Parathyroid adenoma (tissue), 2 donors: ENCODE data around the gene ELL.

Experiments used
- H2AFZ ChIP-seq: fragments of 300-600 bp; sonication (generic); one replicate; pipeline ENCODE4 v1.7.0; 2017; ENCODE audit warnings: antibody characterized with exemption, mild to moderate bottlenecking
- H3K27ac ChIP-seq: fragments of 300-600 bp; sonication (generic); one replicate; pipeline ENCODE4 v1.7.0; 2017
- H3K27me3 ChIP-seq: fragments of 300-600 bp; sonication (generic); one replicate; pipeline ENCODE4 v1.7.0; 2017; ENCODE audit warnings: low read length; ENCODE audit not compliant: control insufficient read depth, insufficient read depth
- H3K36me3 ChIP-seq: fragments of 300-600 bp; sonication (generic); one replicate; pipeline ENCODE4 v1.7.0; 2017; ENCODE audit warnings: low read length; ENCODE audit not compliant: control insufficient read depth, insufficient read depth
- H3K4me1 ChIP-seq: fragments of 300-600 bp; sonication (generic); one replicate; pipeline ENCODE4 v1.7.0; 2017; ENCODE audit warnings: control low read depth
- H3K4me2 ChIP-seq: fragments of 300-600 bp; sonication (generic); one replicate; pipeline ENCODE4 v1.7.0; 2017; ENCODE audit warnings: low read length
- H3K4me3 ChIP-seq: fragments of 300-600 bp; sonication (generic); one replicate; pipeline ENCODE4 v1.7.0; 2017; ENCODE audit warnings: low read depth, low read length
- H3K79me2 ChIP-seq: fragments of 300-600 bp; sonication (generic); one replicate; pipeline ENCODE4 v1.7.0; 2017; ENCODE audit warnings: control low read depth
- H3K9ac ChIP-seq: fragments of 300-600 bp; sonication (generic); one replicate; pipeline ENCODE4 v1.7.0; 2017; ENCODE audit warnings: mild to moderate bottlenecking
- H3K9me3 ChIP-seq: fragments of 300-600 bp; sonication (generic); one replicate; pipeline ENCODE4 v1.7.0; 2017; ENCODE audit warnings: low read length; ENCODE audit not compliant: control insufficient read depth
- CTCF ChIP-seq: fragments of 300-600 bp; sonication (generic); IDR thresholded peaks from one replicate; pipeline ENCODE4 v1.7.0; 2017; ENCODE audit warnings: antibody characterized with exemption, mild to moderate bottlenecking
- donor health status: primary hyperparathyroidism.

The ELL gene

GRCh38 chr19:18543814-18544475 is 22.1 kb upstream of the ELL start:
- Histone ChIP-seq H3K4me3 (peak overlapping the region; percentile 48), H3K79me2 (peaks cover 2% of the 10 kb centered on the region), H2AFZ (peak overlapping the region; percentile 87), H3K4me1 (peaks cover 4% of the 10 kb centered on the region), H3K9ac (no peak overlapping the region), H3K27me3 (no peaks in the 10 kb centered on the region), H3K4me2 (peak overlapping the region; percentile 73), H3K36me3 (no peaks in the 10 kb centered on the region), H3K27ac (no peak overlapping the region), H3K9me3 (no peaks in the 10 kb centered on the region)
- no peak for TF ChIP-seq CTCF

GRCh38 chr19:18542941-18543813 is 21.3 kb upstream of the ELL start, which contains the start of gene FKBP8:
FKBP8 (minus strand) TSS chr19:18543573; CDS start chr19:18541970, 1,603 bp downstream.
- no peaks in the 10 kb centered on the region for H3K9me3 ChIP-seq
- H2AFZ ChIP-seq, result peak within 1 kb of the TSS; percentile 87
- H3K4me1 ChIP-seq, result peaks cover 4% of the 10 kb centered on the region
- peak within 1 kb of the TSS; percentile 70 for H3K4me3 ChIP-seq
- no peaks in the 10 kb centered on the region for H3K36me3 ChIP-seq
- TF ChIP-seq CTCF, result no peak
- peaks cover 2% of the 10 kb centered on the region for H3K79me2 ChIP-seq
- peak within 1 kb of the TSS; percentile 88 for H3K4me2 ChIP-seq
- H3K27ac ChIP-seq, result peak within 1 kb of the TSS; percentile 66
- H3K9ac ChIP-seq, result peak within 1 kb of the TSS; percentile 28
- no peaks in the 10 kb centered on the region for H3K27me3 ChIP-seq

- Histone ChIP-seq H3K27me3 (no peaks in the 10 kb centered on the region), H3K79me2 (peaks cover 2% of the 10 kb centered on the region)
These were observed 20.4 kb upstream of the ELL start for GRCh38 chr19:18541992-18542940.

More at GRCh38 chr19:18541992-18542940, 20.4 kb upstream of the ELL start:
- peak overlapping the region; percentile 88 for H3K4me2 ChIP-seq
- H3K4me3 ChIP-seq, result peak overlapping the region; percentile 70
- no peaks in the 10 kb centered on the region for H3K36me3 ChIP-seq
- peaks cover 4% of the 10 kb centered on the region for H3K4me1 ChIP-seq
- H3K9ac ChIP-seq, result peak overlapping the region; percentile 28
- no peaks in the 10 kb centered on the region for H3K9me3 ChIP-seq
- no peak for TF ChIP-seq CTCF
- peak overlapping the region; percentile 42 for H2AFZ ChIP-seq
- peak overlapping the region; percentile 66 for H3K27ac ChIP-seq
